ENCODE measurements around the gene EOGT. TPM values are rescaled to one million over a fixed set of nuclear protein-coding genes. Genes with fewer than 3 reads are reported as not detected.

EOGT gene
- total and polyA plus RNA-seq, 10 of the 15 experiments (the other 5 are each of a cell fraction or from before 2014, with no cell fraction given), result 3.5 to 16.5 (median 8.3) TPM

- TF ChIP-seq ZBTB40 (IDR thresholded peaks at IDR 0.05; ENCODE audit: borderline replicate concordance) (peak; percentile 93), TCF3 (IDR thresholded peaks at IDR 0.05; ENCODE audit: borderline replicate concordance, insufficient read depth, low read depth, low read length) (no peak), CBFB (IDR thresholded peaks at IDR 0.05; ENCODE audit: low read depth) (peak; percentile 58; the same call in 1 of the 2 replicates), PAX5 (IDR thresholded peaks at IDR 0.05; ENCODE audit: borderline replicate concordance, low read depth, low read length) (peak; percentile 83; the same call in 1 of the 2 replicates), ATF2 (IDR thresholded peaks at IDR 0.05; ENCODE audit: low read length) (no peak), JUNB (IDR thresholded peaks at IDR 0.05) (no peak), ZSCAN29 (IDR thresholded peaks at IDR 0.05) (no peak), KAT2A (conservative IDR thresholded peaks at IDR 0.05; ENCODE audit: control insufficient read depth, low read depth, low read length) (no peak), ZBTB4 (CRISPR knock-in tag; IDR thresholded peaks at IDR 0.05) (no peak), RFX5 (IDR thresholded peaks at IDR 0.05; ENCODE audit: low read depth, low read length) (peak; percentile 45; the same call in 1 of the 2 replicates), ZBTB11 (CRISPR knock-in tag; IDR thresholded peaks at IDR 0.05) (no peak), BMI1 (IDR thresholded peaks at IDR 0.05; ENCODE audit: borderline replicate concordance) (peak; percentile 97), EP300 (IDR thresholded peaks at IDR 0.05; ENCODE audit: borderline replicate concordance in 1 of 2, control insufficient read depth in 1 of 2, low read depth in 2 of 2, low read length in 2 of 2) (no peak), MYB (IDR thresholded peaks at IDR 0.05; ENCODE audit: borderline replicate concordance, low read depth, low read length) (no peak), NBN (IDR thresholded peaks at IDR 0.05) (peak; percentile 87), GABPA (IDR thresholded peaks at IDR 0.05; ENCODE audit: low read depth) (peak; percentile 90), NFYB (IDR thresholded peaks at IDR 0.05; ENCODE audit: insufficient read depth, low read depth, low read length) (0 out of 2 replicates have a peak, but pooled peaks have one; percentile 15)
These were observed 38.4 kb upstream of the EOGT start, which contains the start of gene TMF1 (continued) for GRCh38 chr3:69051756-69052471.

Measured in GM12878 (cell line).